Endodermal cell (in vitro differentiated cells): Measurements from ENCODE around the gene BNIPL. TPM values are rescaled to one million over a fixed set of nuclear protein-coding genes. Genes with fewer than 3 reads are reported as not detected.

Experiments
- DNase-seq: peaks from one replicate; pipeline ENCODE4 v3.0.0-alpha.2; 2017
- H3K27ac ChIP-seq: 2 replicates; pipeline ENCODE4 v1.5.1; 2013; ENCODE audit warnings: mild to moderate bottlenecking, low read depth, low read length, moderate library complexity
- H3K27me3 ChIP-seq: 2 replicates; pipeline ENCODE4 v1.6.1; 2013; ENCODE audit warnings: mild to moderate bottlenecking, low read length, moderate library complexity; ENCODE audit not compliant: insufficient read depth, control insufficient read depth, poor library complexity, severe bottlenecking
- H3K36me3 ChIP-seq: 2 replicates; pipeline ENCODE4 v1.7.0; 2013; ENCODE audit warnings: mild to moderate bottlenecking, low read length, moderate library complexity; ENCODE audit not compliant: control insufficient read depth, insufficient read depth
- H3K4me1 ChIP-seq: one replicate; pipeline ENCODE4 v1.7.0; 2013; ENCODE audit warnings: low read length; ENCODE audit not compliant: control insufficient read depth, insufficient read depth
- H3K4me3 ChIP-seq: 2 replicates; pipeline ENCODE4 v1.5.1; 2013; ENCODE audit warnings: mild to moderate bottlenecking, low read length, moderate library complexity
- H3K9ac ChIP-seq: 2 replicates; pipeline ENCODE4 v1.6.1; 2013; ENCODE audit warnings: mild to moderate bottlenecking, low read length, moderate library complexity; ENCODE audit not compliant: poor library complexity, severe bottlenecking; ENCODE audit errors: extremely low read depth
- H3K9me3 ChIP-seq: 2 replicates; pipeline ENCODE4 v1.6.1; 2013; ENCODE audit warnings: mild to moderate bottlenecking, low read length, moderate library complexity; ENCODE audit not compliant: control insufficient read depth
- H3K27ac Mint-ChIP-seq: 2 replicates; pipeline ENCODE4 v1.8.0; 2020; ENCODE audit warnings: mixed read lengths
- H3K27me3 Mint-ChIP-seq: 2 replicates; pipeline ENCODE4 v1.8.0; 2021; ENCODE audit warnings: mild to moderate bottlenecking, mixed read lengths; ENCODE audit not compliant: insufficient read depth
- H3K36me3 Mint-ChIP-seq: 2 replicates; pipeline ENCODE4 v1.8.0; 2020; ENCODE audit warnings: low read depth, mixed read lengths
- H3K4me1 Mint-ChIP-seq: 2 replicates; pipeline ENCODE4 v1.8.0; 2020; ENCODE audit warnings: mixed read lengths
- H3K4me3 Mint-ChIP-seq: 2 replicates; pipeline ENCODE4 v1.8.0; 2020; ENCODE audit warnings: mild to moderate bottlenecking, moderate library complexity, mixed read lengths
- H3K9me3 Mint-ChIP-seq: 2 replicates; pipeline ENCODE4 v1.8.0; 2020; ENCODE audit warnings: mild to moderate bottlenecking, mixed read lengths
- whole genome bisulfite sequencing, 2 experiments: methylation state at CpG; one replicate each; pipeline versions ENCODE4 v1.1.5 to v1.1.7; 2013; ENCODE audit warnings: missing lambda C conversion rate in 2 of 2, mixed read lengths in 1 of 2; ENCODE audit not compliant: insufficient coverage in 1 of 2, insufficient read length in 1 of 2; 5-methylcytosine and 5-hydroxymethylcytosine counted together
- total RNA-seq, 2 donors: library from RNA; stranded (reverse); fragmentation: NEBNext Ultra II Directional in 1 of 2; extraction: Animal tissue kit (Norgen Biotek cat#: 25700) in 1 of 2; gene quantifications; 2 replicates in 1 of 2; 3 replicates in 1 of 2; pipeline ENCODE4 v1.2.1, GENCODE V29; 2021
- TF ChIP-seq, protein P1 (sequence below): fragments of 200-600 bp; sonication (generic); conservative IDR thresholded peaks from 2 replicates; pipeline ENCODE4 v1.5.0; 2021; ENCODE audit warnings: antibody characterized with exemption, mild to moderate bottlenecking

The BNIPL gene
- total RNA-seq, 2 donors from 2014 or later = 1.6 to 2.9 TPM

DNA sequence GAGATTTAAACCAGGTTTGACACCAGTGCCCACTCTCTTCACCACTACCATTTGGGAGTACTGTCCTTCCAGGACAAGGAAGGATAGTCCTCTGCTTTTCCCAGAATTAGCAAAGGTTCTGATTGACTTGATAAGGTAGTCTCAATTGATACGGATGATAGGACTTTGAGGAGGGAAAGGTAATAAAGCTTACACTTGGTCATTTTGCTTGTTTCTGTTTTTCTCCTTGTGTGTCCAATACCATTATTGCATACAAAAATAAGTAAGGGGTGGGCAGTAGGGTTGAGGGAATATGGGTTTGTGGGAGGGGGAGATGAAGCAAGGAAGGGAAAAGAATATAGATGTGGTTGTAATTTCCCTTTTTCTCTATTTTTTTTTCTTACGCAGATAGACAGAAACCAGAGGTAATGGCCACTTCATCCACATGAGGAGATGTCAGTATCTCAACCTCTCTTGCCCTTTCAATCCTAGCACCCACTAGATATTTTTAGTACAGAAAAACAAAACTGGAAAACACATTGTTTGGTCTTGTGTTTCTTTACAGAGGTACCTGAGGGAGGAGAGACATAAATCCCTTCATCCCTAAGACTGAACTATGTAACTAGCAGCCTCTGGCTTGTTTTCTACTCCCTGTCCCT, 13.8 kb downstream of the BNIPL start:
- no peak overlapping the region for H3K9ac ChIP-seq
- Mint-ChIP-seq H3K27me3 (no peaks in the 10 kb centered on the region), H3K4me1 (peaks cover 18% of the 10 kb centered on the region), H3K9me3 (no peaks in the 10 kb centered on the region), H3K36me3 (peaks cover 40% of the 10 kb centered on the region), H3K27ac (no peak overlapping the region), H3K4me3 (no peak overlapping the region)
- no peaks in the 10 kb centered on the region for H3K27me3 ChIP-seq
- H3K9me3 ChIP-seq = no peaks in the 10 kb centered on the region
- H3K36me3 ChIP-seq = peaks cover 42% of the 10 kb centered on the region
- 93 to 100% methylated on average over 1 to 2 of the region's 2 CpGs for WGBS, 2 experiments
- no peak overlapping the region for H3K27ac ChIP-seq
- H3K4me1 ChIP-seq = no peaks in the 10 kb centered on the region
- H3K4me3 ChIP-seq = no peak overlapping the region
- DNase-seq = no peak
- TF ChIP-seq, protein P1, sequence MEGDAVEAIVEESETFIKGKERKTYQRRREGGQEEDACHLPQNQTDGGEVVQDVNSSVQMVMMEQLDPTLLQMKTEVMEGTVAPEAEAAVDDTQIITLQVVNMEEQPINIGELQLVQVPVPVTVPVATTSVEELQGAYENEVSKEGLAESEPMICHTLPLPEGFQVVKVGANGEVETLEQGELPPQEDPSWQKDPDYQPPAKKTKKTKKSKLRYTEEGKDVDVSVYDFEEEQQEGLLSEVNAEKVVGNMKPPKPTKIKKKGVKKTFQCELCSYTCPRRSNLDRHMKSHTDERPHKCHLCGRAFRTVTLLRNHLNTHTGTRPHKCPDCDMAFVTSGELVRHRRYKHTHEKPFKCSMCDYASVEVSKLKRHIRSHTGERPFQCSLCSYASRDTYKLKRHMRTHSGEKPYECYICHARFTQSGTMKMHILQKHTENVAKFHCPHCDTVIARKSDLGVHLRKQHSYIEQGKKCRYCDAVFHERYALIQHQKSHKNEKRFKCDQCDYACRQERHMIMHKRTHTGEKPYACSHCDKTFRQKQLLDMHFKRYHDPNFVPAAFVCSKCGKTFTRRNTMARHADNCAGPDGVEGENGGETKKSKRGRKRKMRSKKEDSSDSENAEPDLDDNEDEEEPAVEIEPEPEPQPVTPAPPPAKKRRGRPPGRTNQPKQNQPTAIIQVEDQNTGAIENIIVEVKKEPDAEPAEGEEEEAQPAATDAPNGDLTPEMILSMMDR = no peak

DNA sequence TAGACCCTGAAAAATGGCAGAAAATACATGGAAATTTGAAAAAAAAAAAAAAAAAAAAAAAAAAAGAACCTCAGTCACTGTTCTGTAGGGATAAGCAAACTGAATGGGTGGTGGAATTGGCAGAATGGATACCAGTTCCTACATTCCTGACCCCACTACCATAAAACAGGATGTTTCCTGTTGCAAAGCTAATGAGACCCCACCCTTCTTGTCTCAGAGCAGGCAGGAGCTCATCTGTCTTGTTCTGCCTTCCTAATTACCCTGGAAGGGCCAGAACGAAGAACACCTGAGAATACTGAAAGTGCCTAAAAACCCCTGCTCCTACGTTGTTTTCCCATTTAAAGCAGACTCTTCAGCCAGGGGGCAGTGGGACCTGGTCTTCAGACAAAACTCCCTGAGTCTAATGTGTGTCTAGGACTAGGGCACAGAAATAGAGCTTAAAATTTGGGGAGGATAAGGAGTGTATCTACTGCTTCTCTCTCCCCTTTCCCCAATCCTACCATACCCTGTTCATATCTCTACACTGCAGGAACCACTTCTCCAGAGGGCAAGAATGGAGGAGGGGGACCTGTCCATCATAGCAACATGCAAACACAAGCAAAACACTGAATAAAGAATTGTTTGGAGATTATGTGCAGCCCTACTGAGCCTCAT, 15.1 kb downstream of the BNIPL start:
- H3K27ac ChIP-seq = no peak overlapping the region
- H3K9me3 Mint-ChIP-seq = no peaks in the 10 kb centered on the region
- H3K36me3 Mint-ChIP-seq = peaks cover 53% of the 10 kb centered on the region
- no peak for DNase-seq
- WGBS, 2 experiments = 86 to 96% methylated on average over 2 of the region's 2 CpGs
- H3K27me3 Mint-ChIP-seq = no peaks in the 10 kb centered on the region
- H3K4me1 ChIP-seq = no peaks in the 10 kb centered on the region
- peaks cover 55% of the 10 kb centered on the region for H3K36me3 ChIP-seq
- TF ChIP-seq, protein P1 = no peak
- no peak overlapping the region for H3K4me3 ChIP-seq
- H3K27ac Mint-ChIP-seq = peak overlapping the region; percentile 30
- no peaks in the 10 kb centered on the region for H3K27me3 ChIP-seq
- peaks cover 13% of the 10 kb centered on the region for H3K4me1 Mint-ChIP-seq
- H3K9ac ChIP-seq = no peak overlapping the region
- no peaks in the 10 kb centered on the region for H3K9me3 ChIP-seq
- H3K4me3 Mint-ChIP-seq = no peak overlapping the region

DNA sequence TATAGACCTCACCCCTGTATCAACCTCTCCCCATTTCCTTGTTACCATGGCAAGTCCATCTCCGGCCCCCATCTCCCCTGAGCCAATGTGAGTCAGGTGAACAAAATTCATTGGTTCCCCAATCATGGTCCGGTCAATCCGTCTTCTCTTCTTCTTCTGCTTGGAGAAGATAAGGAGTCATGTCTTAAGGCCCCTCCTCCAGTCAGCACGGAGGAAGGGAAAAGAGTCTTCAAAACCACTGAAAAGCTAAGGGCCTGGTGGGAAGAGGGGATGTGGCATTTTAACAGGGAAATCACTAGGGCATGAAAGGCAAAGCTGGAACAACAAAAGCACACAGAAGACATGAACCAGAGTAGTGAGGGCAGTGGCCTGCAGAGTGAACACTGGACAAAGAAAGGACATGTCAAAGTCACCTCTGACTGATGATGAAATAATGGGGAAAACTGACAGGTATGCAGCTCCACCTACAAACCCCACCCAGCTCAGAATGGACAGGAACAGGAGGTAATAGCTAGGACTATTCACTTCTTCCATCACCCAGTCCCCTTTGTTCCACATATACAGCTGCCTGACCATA, 18.7 kb downstream of the BNIPL start:
- peaks cover 22% of the 10 kb centered on the region for H3K4me1 Mint-ChIP-seq
- H3K9ac ChIP-seq = no peak overlapping the region
- peaks cover 68% of the 10 kb centered on the region for H3K36me3 ChIP-seq
- TF ChIP-seq, protein P1 = no peak
- no peak overlapping the region for H3K4me3 Mint-ChIP-seq
- H3K27me3 ChIP-seq = no peaks in the 10 kb centered on the region
- no peaks in the 10 kb centered on the region for H3K4me1 ChIP-seq
- H3K9me3 Mint-ChIP-seq = no peaks in the 10 kb centered on the region
- H3K27me3 Mint-ChIP-seq = no peaks in the 10 kb centered on the region
- H3K9me3 ChIP-seq = no peaks in the 10 kb centered on the region
- H3K4me3 ChIP-seq = no peak overlapping the region
- H3K36me3 Mint-ChIP-seq = peaks cover 64% of the 10 kb centered on the region
- 88 to 97% methylated on average over 3 to 4 of the region's 4 CpGs for WGBS, 2 experiments
- DNase-seq = no peak
- H3K27ac Mint-ChIP-seq = no peak overlapping the region
- no peak overlapping the region for H3K27ac ChIP-seq
